AG04449 (cell line): ENCODE data around the gene OTULIN.

Source experiments
- CTCF ChIA-PET: fragments of 350-600 bp; formaldehyde crosslinking; extraction: SDS; loops from one replicate; lab custom pipeline; 2021; ENCODE audit warnings: antibody characterized with exemption; lab: Yijun Ruan, JAX
- POLR2A ChIA-PET: fragments of 400-600, 350-600 bp; formaldehyde crosslinking; extraction: SDS; loops from one replicate; lab custom pipeline; 2020; ENCODE audit warnings: antibody characterized with exemption, inconsistent platforms; lab: Yijun Ruan, JAX
- DNase-seq: peaks from one replicate; pipeline ENCODE4 v3.0.0-alpha.2; 2010; ENCODE audit warnings: low read depth, low spot score
- H3K4me3 ChIP-seq: 2 replicates; pipeline ENCODE4 v1.5.1; 2011; ENCODE audit warnings: low read depth, mild to moderate bottlenecking, control low read depth, low read length
- CTCF ChIP-seq: IDR thresholded peaks from one replicate; pipeline ENCODE4 v1.5.1; 2011; ENCODE audit warnings: mild to moderate bottlenecking, moderate library complexity, low read length, control low read depth, inconsistent platforms; ENCODE audit not compliant: insufficient read depth; ENCODE audit errors: missing control alignments

The OTULIN gene

GRCh38 chr5:14664270-14665100, at the start of gene OTULIN:
TSS of gene OTULIN (plus strand) at chr5:14664718. CDS start at chr5:14664826, 108 bp downstream.
- POLR2A ChIA-PET, result interaction anchor here (0.6 kb wide), 1 partner anchor 1770 kb away, joined by 3 read pairs; no protein-coding TSS in a partner anchor
- peak within 1 kb of the TSS; percentile 88 for H3K4me3 ChIP-seq
- CTCF ChIA-PET, result interaction anchor here (1.1 to 8.2 kb wide), 2 partner anchors 17 to 19 kb away, joined by 4 to 63 read pairs; no protein-coding TSS in a partner anchor
- TF ChIP-seq CTCF, result no peak
- no peak for DNase-seq

- no peak for DNase-seq
- no peak for TF ChIP-seq CTCF
- CTCF ChIA-PET, result no interaction called here
- no peak overlapping the region for H3K4me3 ChIP-seq
- POLR2A ChIA-PET, result no interaction called here
Observed at GRCh38 chr5:14615365-14615764, 49.2 kb upstream of the OTULIN start.

- no peak for TF ChIP-seq CTCF
- POLR2A ChIA-PET, result no interaction called here
Observed at GRCh38 chr5:14617441-14617840, 47.1 kb upstream of the OTULIN start.

GRCh38 chr5:14627270-14627669, 37.2 kb upstream of the OTULIN start:
- ChIA-PET POLR2A (no interaction called here), CTCF (no interaction called here)
- TF ChIP-seq CTCF, result no peak

More at GRCh38 chr5:14617441-14617840, 47.1 kb upstream of the OTULIN start:
- H3K4me3 ChIP-seq, result no peak overlapping the region
- CTCF ChIA-PET, result no interaction called here
- DNase-seq, result no peak

GRCh38 chr5:14628346-14628745, 36.2 kb upstream of the OTULIN start:
- no peak overlapping the region for H3K4me3 ChIP-seq
- CTCF ChIA-PET, result interaction anchor here (0.8 to 1.3 kb wide), 3 partner anchors 9 to 36 kb away, joined by 3 to 7 read pairs (median 3); no protein-coding TSS in a partner anchor
- TF ChIP-seq CTCF, result no peak
- DNase-seq, result no peak
- POLR2A ChIA-PET, result no interaction called here

More at GRCh38 chr5:14627270-14627669, 37.2 kb upstream of the OTULIN start:
- no peak overlapping the region for H3K4me3 ChIP-seq
- DNase-seq, result no peak

GRCh38 chr5:14630671-14631070, 33.8 kb upstream of the OTULIN start:
- no peak for TF ChIP-seq CTCF
- ChIA-PET POLR2A (no interaction called here), CTCF (interaction anchor here (1.3 to 2.4 kb wide), 2 partner anchors 15 to 18 kb away, joined by 3 to 6 read pairs; no protein-coding TSS in a partner anchor)
- DNase-seq, result no peak
- H3K4me3 ChIP-seq, result no peak overlapping the region
